COLO829 (cell line): ENCODE measurements around the gene OARD1.
A peak's percentile ranks its signal among the peaks of the same experiment; 100 is the strongest.

ENCODE experiments used
- DNase-seq: peaks from one replicate; pipeline ENCODE4 v3.0.0; 2012; ENCODE audit warnings: low spot score

The OARD1 gene

GRCh38 chr6:41074692-41075436 lies 2.7 kb upstream of the OARD1 start:
- DNase-seq = no peak

DNA sequence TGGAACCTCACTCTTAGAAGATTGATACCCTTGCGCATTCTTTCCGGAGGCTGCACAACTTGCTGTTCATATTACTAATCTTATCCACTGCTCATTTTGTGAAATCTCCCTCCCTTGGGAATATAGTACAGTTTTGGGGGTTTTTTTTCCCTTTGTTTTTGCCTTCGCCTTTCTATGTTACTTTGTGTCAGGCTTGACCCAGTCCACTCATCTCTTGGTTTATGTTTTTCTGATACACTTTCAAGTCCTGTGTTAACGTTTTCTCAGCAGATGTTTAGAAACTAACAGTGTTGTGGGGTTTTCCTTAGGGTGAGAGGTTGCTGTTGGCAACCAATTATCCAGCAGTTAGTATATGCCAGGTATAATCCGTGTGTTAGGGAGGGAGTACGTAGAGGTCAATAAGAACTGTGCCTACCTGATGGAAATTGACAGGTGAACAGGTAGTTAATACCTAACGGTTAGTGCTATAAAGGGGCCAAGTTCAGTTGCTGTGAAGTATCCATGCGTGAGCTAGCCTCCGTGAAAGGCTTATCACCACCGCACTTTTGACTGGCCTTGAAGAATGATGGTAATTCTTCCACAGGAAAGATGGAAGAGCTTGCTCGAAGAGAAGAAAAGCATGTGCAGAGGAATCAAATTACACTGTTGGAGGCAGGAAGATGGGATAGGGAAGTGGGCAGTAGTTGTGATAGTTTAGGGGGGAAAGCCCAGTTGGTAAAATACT lies 2.0 kb upstream of the OARD1 start:
- peak; percentile 26 for DNase-seq

DNA sequence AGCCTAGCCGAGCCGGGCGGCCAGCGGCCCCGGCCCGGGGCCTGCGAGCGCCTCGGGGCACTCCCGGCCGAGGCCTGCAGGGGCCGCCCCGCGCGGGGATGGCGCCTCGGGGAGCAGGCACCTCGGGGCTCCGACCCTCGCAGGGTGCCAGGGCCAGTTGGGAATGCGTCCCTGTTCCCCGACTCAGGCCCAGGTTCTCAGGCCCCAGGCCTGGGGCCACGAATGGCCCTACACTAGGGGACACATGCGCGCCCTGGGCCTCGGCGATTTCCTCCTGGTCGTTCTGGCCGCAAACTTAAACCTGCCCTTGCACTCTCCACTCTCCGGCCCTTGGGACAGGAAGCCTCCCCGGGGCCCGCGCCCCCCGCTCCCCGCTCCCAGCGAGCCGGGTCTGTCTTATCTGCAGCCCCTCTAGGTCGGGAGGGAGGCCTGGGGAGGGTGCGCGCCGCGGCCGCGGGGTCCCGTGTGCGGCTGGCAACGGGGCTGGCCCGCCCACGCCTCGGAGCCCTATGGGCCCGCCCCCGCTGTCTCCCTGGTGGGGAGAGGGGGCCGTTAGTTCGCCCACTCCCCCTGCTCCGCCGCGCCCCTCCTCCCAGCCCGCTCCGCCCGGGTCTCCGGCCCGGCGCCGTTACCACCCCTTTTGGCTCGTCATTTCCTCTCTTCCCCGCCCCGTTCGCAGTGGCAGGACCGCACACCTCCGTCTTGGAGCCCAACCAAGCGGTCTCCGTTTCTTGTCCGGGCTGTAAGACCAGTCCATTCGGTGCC lies 1.2 kb upstream of the OARD1 start:
- peak; percentile 79 for DNase-seq

- DNase-seq = no peak
These were observed 663 bp upstream of the OARD1 start, which contains the start of gene NFYA for GRCh38 chr6:41072836-41073202. Gene NFYA, plus strand, starts transcription at chr6:41072974. Its CDS starts 6,116 bp downstream, at chr6:41079090.

DNA sequence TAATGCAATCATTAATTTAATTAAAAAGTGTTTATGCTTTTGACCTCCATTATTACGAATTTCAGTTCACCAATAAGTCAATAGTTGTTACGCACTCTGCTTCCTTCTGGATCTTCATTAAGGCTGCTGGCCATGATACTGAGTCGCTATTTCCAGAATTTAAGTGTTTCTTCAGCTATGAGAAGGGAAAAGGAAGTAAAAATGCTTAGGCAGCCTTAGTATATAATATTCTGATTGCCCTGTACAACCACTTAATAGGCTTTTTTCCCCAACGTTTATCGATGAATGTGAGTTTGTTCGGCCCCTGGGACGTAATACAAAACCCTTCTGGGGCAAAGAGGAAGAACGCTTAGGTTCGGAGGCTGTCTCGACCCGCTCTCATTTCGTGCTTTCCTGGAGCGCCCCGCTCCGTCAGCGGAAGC lies 644 bp downstream of the OARD1 start:
- no peak for DNase-seq

DNA sequence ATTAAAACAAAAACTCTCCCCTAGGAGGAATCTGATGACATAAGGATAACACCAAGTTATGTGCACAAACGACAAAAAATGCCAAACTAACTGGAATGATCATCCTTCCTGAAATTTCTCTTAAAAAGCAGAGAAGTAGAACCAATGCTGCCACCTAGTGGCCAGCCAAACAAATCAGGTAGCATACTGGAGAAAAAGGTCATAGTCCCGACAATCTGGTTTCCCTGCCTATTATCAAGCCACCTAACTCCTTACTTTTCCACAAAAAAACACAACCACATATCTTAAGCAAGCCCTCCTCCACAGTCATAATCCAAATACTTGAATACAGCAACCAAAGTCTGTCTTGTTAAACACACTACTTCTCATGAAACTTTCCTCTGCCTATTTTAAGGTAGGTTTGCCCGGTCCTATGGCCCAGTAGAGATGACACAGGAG lies 5.3 kb downstream of the OARD1 start:
- peak; percentile 63 for DNase-seq

DNA sequence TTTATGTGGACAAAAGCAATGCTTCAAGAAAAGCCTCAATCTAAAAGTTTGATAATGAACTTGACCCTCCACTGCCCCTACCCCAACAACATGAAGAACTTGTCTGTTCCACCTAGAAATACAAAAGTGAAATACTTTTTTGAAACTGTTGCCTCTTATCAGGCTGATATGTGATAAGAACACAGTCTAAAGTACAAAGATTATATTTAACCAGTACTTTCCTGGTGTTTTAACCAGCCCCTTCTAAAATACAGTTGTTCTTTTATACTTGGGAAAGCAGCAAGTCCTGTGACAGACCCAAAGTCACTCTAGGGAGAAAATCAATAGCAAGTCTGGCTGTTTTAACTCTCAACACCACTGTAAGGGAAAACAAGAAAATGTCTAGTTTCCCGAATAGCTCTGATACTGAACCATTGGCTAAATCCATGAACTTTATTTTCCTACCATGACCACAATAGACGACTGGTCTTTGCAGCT lies 6.6 kb downstream of the OARD1 start:
- no peak for DNase-seq

DNA sequence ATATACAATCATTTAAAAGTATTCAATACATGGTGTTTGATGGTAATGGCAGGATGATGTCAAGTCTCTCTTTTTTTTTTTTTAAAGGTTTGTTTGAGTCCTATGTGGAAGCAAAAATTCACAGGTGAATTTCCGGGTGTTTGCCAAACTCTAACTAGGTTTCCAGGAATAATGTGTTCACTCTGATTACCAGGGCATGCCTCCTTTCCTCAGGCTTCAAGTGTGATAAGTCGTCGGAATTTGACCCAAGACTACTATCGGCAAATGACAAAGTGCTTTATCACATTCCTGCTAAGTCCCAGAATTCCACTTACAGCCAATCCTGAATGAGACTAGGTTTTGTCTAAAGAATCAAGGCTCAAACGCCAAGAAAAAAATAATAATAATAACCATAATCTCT lies 7.3 kb downstream of the OARD1 start:
- DNase-seq = no peak

GRCh38 chr6:41063884-41064285 lies 8.3 kb downstream of the OARD1 start:
- no peak for DNase-seq

GRCh38 chr6:41062056-41062455 lies 10.1 kb downstream of the OARD1 start:
- no peak for DNase-seq

- no peak for DNase-seq
These were observed 10.9 kb downstream of the OARD1 start for GRCh38 chr6:41061196-41061726.

DNA sequence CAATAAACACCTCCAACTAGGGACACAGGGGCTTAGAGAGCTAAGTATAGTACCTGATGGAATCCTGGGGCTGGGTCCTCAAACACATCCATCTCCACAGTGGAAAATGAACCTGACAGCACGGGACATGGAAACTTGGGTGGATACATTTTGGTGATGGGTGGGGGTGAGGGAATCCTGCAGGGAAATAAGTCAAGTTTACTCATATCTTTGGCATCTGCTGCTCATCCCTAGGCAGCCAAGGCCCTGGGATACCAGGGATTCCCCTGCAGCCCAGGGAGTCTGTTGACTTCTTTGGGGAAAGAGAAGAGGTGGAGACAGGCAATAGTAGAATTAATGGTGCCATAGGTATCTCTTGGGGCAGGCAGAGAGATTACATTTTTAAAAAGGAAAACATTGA lies 12.6 kb downstream of the OARD1 start:
- no peak for DNase-seq

GRCh38 chr6:41058783-41059181 lies 13.4 kb downstream of the OARD1 start:
- no peak for DNase-seq

- no peak for DNase-seq
These were observed 15.2 kb downstream of the OARD1 start for GRCh38 chr6:41056768-41057490.

DNA sequence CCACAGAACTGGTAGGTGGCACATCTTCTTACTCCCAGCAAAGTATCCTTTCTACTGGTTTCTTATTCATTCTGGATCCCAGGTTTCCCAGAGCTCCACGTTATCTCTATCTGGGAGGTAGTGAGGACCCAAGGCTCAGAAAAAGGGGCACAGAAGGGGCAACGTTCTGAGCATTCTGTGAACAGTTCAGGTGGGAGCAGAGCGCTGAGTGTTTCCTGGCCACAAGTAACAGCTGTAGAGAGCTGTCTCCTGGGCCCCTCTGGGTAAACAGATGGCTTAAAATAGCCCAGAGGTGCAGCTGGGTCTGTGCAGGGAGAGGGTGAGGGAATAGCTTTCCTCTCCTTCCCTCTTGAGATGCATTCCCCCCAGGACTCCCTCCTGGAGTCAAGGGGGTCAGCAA lies 17.0 kb downstream of the OARD1 start:
- DNase-seq = no peak

GRCh38 chr6:41054511-41054910 lies 17.6 kb downstream of the OARD1 start:
- no peak for DNase-seq

- DNase-seq = no peak
These were observed 19.1 kb downstream of the OARD1 start, which contains the start of gene APOBEC2 for GRCh38 chr6:41053041-41053440. Gene APOBEC2, plus strand, starts transcription at chr6:41053202. Its CDS starts 146 bp downstream, at chr6:41053348.

DNA sequence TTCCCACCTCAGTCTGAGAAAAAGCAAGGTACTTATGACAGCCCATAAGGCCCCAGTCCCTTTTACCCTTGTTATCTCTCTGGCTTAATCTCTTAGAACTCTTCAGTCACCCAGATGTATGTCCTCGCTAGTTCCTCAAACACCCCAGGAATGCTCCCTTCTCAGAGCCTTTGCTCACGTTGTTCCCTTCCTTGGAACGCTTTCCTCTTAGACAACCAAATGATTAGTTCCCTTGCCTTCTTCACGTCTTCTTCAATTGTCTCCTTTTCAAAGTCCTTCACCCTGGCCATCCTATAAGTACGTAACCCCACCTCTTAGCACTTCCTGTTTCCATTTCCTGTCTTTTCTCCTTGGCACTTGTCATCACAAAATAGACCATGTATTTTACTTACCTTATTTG lies 20.3 kb downstream of the OARD1 start:
- DNase-seq = no peak

- DNase-seq = no peak
These were observed 21.6 kb downstream of the OARD1 start for GRCh38 chr6:41050536-41050935.

- DNase-seq = no peak
These were observed 22.2 kb downstream of the OARD1 start for GRCh38 chr6:41049955-41050354.

DNA sequence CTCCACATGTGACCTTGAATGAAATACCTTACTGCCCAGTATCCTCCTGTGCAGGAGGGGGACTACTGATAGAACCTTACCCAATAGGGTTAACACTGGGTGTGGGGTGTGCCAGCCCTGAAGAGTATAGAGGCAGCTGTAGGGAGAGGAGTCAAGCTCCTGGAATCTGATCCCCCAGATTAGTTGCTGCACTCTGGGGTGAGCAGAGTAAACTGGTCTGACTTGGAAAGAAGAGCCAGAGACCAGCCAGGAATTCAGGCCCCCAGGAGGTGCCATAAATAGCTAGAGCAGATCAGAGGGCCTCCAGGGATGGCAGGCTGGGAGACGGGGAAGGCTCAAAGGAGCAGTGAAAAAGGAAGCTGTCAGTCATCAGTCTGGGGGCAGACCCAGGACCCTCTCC lies 22.6 kb downstream of the OARD1 start:
- DNase-seq = no peak
